GM12878 (cell line): ENCODE data around the gene PES1. TPM values are rescaled to one million over a fixed set of nuclear protein-coding genes. Genes with fewer than 3 reads are reported as not detected.
A peak's percentile ranks its signal among the peaks of the same experiment; 100 is the strongest.
"Not testable (repeated sequence)": the region's sequence is repeated elsewhere in the genome, so short reads cannot be mapped to it uniquely, and the experiment has no call there.

Experiments
- ATAC-seq: fragments of 200-7000 bp; cut with Tn5 transposase; 3 replicates; pipeline ENCODE4 v1.9.1; 2020; ENCODE audit warnings: mild to moderate bottlenecking, moderate library complexity
- BruUV-seq: library from RNA; stranded (reverse); fragments of 400-500 nt; replicated peaks from 2 replicates; lab custom pipeline; 2021; lab: Mats Ljungman, UMichigan
- CTCF ChIA-PET: fragments of 300-600 bp; sonication (Branson Sonifier 250); formaldehyde crosslinking; extraction: SDS; loops from one replicate; lab custom pipeline; 2021; ENCODE audit warnings: inconsistent platforms; lab: Yijun Ruan, JAX
- POLR2A ChIA-PET: fragments of 350-600 bp; formaldehyde crosslinking; extraction: SDS; loops from one replicate; lab custom pipeline; 2021; ENCODE audit warnings: inconsistent platforms; lab: Charles Lee
- RAD21 ChIA-PET: fragments of 300-600 bp; sonication (Branson Sonifier 250); formaldehyde crosslinking; loops from one replicate; lab custom pipeline; 2023; ENCODE audit warnings: antibody characterized with exemption; ENCODE audit not compliant: unreplicated experiment; lab: Charles Lee
- SMC1A ChIA-PET: fragments of 300-600 bp; sonication (Branson Sonifier 250); formaldehyde crosslinking; loops from one replicate; lab custom pipeline; 2023; ENCODE audit not compliant: unreplicated experiment, uncharacterized antibody; lab: Charles Lee
- DNase-seq: peaks from one replicate; pipeline ENCODE4 v3.0.0-alpha.2; 2011; ENCODE audit warnings: low read depth, low spot score
- FAIRE-seq: peaks from 3 replicates; lab custom pipeline; 2011; peaks lifted over from hg19 to GRCh38; lab: Jason Lieb, UNC
- H2AFZ ChIP-seq: 2 replicates; pipeline ENCODE4 v1.6.0; 2011; ENCODE audit warnings: low read depth, low read length, control low read depth; ENCODE audit not compliant: control insufficient read depth
- H3K27ac ChIP-seq: 2 replicates; pipeline ENCODE4 v1.5.1; 2011; ENCODE audit warnings: control low read depth; ENCODE audit not compliant: control insufficient read depth, insufficient read depth
- H3K27me3 ChIP-seq, 2 experiments: replicated peaks in 1 of 2; 2 replicates each; pipeline versions ENCODE4 v1.6.0 to v1.6.1; 2011; ENCODE audit warnings: low read length in 1 of 2; ENCODE audit not compliant: control insufficient read depth in 2 of 2, insufficient read depth in 2 of 2
- H3K36me3 ChIP-seq, 2 experiments: 2 replicates each; pipeline ENCODE4 v1.5.1; 2011; ENCODE audit warnings: low read length in 1 of 2; ENCODE audit not compliant: control insufficient read depth in 2 of 2, insufficient read depth in 2 of 2
- H3K4me1 ChIP-seq: 2 replicates; pipeline ENCODE4 v1.6.1; 2011; ENCODE audit warnings: mild to moderate bottlenecking, low read length, moderate library complexity, mixed read lengths; ENCODE audit not compliant: control insufficient read depth, insufficient read depth
- H3K4me2 ChIP-seq: 2 replicates; pipeline ENCODE4 v1.6.0; 2011; ENCODE audit warnings: control low read depth; ENCODE audit not compliant: control insufficient read depth, insufficient read depth
- H3K4me3 ChIP-seq: fragments of 200-600 bp; sonication (generic); 2 replicates; pipeline ENCODE4 v1.5.1; 2016
- H3K79me2 ChIP-seq: 2 replicates; pipeline ENCODE4 v1.6.0; 2011; ENCODE audit warnings: low read length; ENCODE audit not compliant: control insufficient read depth, insufficient read depth
- H3K9ac ChIP-seq: 2 replicates; pipeline ENCODE4 v1.8.0; 2011; ENCODE audit warnings: low read length, control low read depth, mixed read lengths; ENCODE audit not compliant: control insufficient read depth, insufficient read depth
- H3K9me3 ChIP-seq: replicated peaks from 3 replicates; pipeline ENCODE4 v1.5.1; 2011; ENCODE audit warnings: mild to moderate bottlenecking, low read length; ENCODE audit not compliant: control insufficient read depth, insufficient read depth
- H4K20me1 ChIP-seq: 2 replicates; pipeline ENCODE4 v1.6.0; 2011; ENCODE audit not compliant: control insufficient read depth, insufficient read depth
- CREM ChIP-seq: IDR thresholded peaks from 2 replicates; pipeline ENCODE4 v1.6.1; 2014; ENCODE audit warnings: antibody characterized with exemption, low read depth
- POLR2AphosphoS5 ChIP-seq: IDR thresholded peaks from 2 replicates; pipeline ENCODE4 v1.6.1; 2011; ENCODE audit warnings: mild to moderate bottlenecking, low read length, inconsistent platforms
- TARDBP ChIP-seq: IDR thresholded peaks from 2 replicates; pipeline ENCODE4 v1.6.1; 2016; ENCODE audit warnings: borderline replicate concordance
- WGBS: methylation state at CpG from one replicate; pipeline ENCODE4 v1.1.6; 2016; ENCODE audit warnings: low lambda C conversion rate; ENCODE audit not compliant: insufficient replicate concordance, insufficient coverage; ENCODE audit errors: missing lambda C conversion rate; 5-methylcytosine and 5-hydroxymethylcytosine counted together
- in situ Hi-C: fragments of 300-500 bp; cut with MboI; formaldehyde crosslinking; loops from 9 replicates; pipeline ENCODE4 v1.14.3; 2018; ENCODE audit warnings: mixed read lengths
- intact Hi-C: fragments of 100-400 bp; cut with micrococcal nuclease; formaldehyde crosslinking; loops from one replicate; pipeline ENCODE4 v1.14.2; 2022; ENCODE audit not compliant: unreplicated experiment
- polyA plus RNA-seq, 11 experiments: library from polyadenylated mRNA; depleted of rRNA in 4 of 11; unstranded in 6 of 11; stranded (reverse) in 5 of 11; fragments of >200 nt; fragmentation: Nextera tagmentation in 4 of 11; fragmentation: Illumina TruSeq in 1 of 11; extraction: Ambion mirVana in 4 of 11; extraction: Trizol in 1 of 11; gene quantifications; 1 replicate in 1 of 11; 2 replicates in 10 of 11; pipeline versions ENCODE4 v1.2.1 to v1.2.3, GENCODE V29; 2011 to 2016; ENCODE audit warnings: inconsistent platforms in 2 of 11, missing spikeins in 2 of 11, low read depth in 1 of 11
- total RNA-seq, 4 experiments: library from RNA; depleted of rRNA in 3 of 4; stranded (reverse); fragments of >200 nt in 3 of 4; fragmentation: Illumina TruSeq in 1 of 4; extraction: Trizol in 1 of 4; gene quantifications; 2 replicates each; pipeline versions ENCODE4 v1.2.1 to v1.2.3, GENCODE V29; 2013 to 2021
- TF ChIP-seq, protein P1 (sequence below), 3 experiments: IDR thresholded peaks in 2 of 3; conservative IDR thresholded peaks in 1 of 3; 2 replicates each; pipeline ENCODE4 v1.5.1; 2011; ENCODE audit warnings: low read depth in 3 of 3, low read length in 3 of 3, mild to moderate bottlenecking in 3 of 3, control low read depth in 2 of 3, moderate library complexity in 2 of 3, inconsistent platforms in 1 of 3, mixed read lengths in 1 of 3; ENCODE audit not compliant: control insufficient read depth in 2 of 3, insufficient read depth in 1 of 3; ENCODE audit errors: extremely low read depth in 1 of 3
- TF ChIP-seq, protein P2 (sequence below): fragments of 450-650 bp; IDR thresholded peaks from 2 replicates; pipeline ENCODE4 v1.6.1; 2016; ENCODE audit warnings: mild to moderate bottlenecking
- TF ChIP-seq, protein P3 (sequence below): fragments of 450-650 bp; formaldehyde crosslinking; IDR thresholded peaks from 2 replicates; pipeline ENCODE4 v1.5.0; 2022; ENCODE audit warnings: mild to moderate bottlenecking, missing genetic modification characterization

The PES1 gene
- total and polyA plus RNA-seq, 10 of the 15 experiments (the other 5 are each of a cell fraction or from before 2014, with no cell fraction given): 6.9 to 139 (median 106) TPM

GRCh38 chr22:30560643-30561202 is 31.0 kb downstream of the PES1 start:
- H3K9ac ChIP-seq, SMC1A ChIA-PET, H3K36me3 ChIP-seq, H3K9me3 ChIP-seq, H2AFZ ChIP-seq, FAIRE-seq, H3K4me3 ChIP-seq, intact Hi-C loops, H3K27ac ChIP-seq, H3K4me2 ChIP-seq, H3K79me2 ChIP-seq, H3K27me3 ChIP-seq, RAD21 ChIA-PET, BruUV-seq, DNase-seq, H3K4me1 ChIP-seq, H4K20me1 ChIP-seq, POLR2A ChIA-PET, in situ Hi-C loops: not testable (repeated sequence)
- ATAC-seq: peak; percentile 82
- 49% methylated on average over 11 of the region's 11 CpGs for WGBS
- TF ChIP-seq, protein P1, sequence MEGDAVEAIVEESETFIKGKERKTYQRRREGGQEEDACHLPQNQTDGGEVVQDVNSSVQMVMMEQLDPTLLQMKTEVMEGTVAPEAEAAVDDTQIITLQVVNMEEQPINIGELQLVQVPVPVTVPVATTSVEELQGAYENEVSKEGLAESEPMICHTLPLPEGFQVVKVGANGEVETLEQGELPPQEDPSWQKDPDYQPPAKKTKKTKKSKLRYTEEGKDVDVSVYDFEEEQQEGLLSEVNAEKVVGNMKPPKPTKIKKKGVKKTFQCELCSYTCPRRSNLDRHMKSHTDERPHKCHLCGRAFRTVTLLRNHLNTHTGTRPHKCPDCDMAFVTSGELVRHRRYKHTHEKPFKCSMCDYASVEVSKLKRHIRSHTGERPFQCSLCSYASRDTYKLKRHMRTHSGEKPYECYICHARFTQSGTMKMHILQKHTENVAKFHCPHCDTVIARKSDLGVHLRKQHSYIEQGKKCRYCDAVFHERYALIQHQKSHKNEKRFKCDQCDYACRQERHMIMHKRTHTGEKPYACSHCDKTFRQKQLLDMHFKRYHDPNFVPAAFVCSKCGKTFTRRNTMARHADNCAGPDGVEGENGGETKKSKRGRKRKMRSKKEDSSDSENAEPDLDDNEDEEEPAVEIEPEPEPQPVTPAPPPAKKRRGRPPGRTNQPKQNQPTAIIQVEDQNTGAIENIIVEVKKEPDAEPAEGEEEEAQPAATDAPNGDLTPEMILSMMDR (IDR thresholded peaks at IDR 0.05 in 2 of 3, conservative IDR thresholded peaks at IDR 0.05 in 1 of 3; ENCODE audit: control insufficient read depth in 2 of 3, extremely low read depth in 1 of 3, insufficient read depth in 1 of 3, low read depth in 3 of 3, low read length in 3 of 3): peak in 2 of 3 experiments; percentile 14 to 39; a peak in 2 of 6 replicates
- TF ChIP-seq, protein P2, sequence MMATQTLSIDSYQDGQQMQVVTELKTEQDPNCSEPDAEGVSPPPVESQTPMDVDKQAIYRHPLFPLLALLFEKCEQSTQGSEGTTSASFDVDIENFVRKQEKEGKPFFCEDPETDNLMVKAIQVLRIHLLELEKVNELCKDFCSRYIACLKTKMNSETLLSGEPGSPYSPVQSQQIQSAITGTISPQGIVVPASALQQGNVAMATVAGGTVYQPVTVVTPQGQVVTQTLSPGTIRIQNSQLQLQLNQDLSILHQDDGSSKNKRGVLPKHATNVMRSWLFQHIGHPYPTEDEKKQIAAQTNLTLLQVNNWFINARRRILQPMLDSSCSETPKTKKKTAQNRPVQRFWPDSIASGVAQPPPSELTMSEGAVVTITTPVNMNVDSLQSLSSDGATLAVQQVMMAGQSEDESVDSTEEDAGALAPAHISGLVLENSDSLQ: peak; percentile 63
- CTCF ChIA-PET: interaction anchor here (1.6 kb wide), 1 partner anchor 40 kb away, joined by 7 read pairs; no protein-coding TSS in a partner anchor

DNA sequence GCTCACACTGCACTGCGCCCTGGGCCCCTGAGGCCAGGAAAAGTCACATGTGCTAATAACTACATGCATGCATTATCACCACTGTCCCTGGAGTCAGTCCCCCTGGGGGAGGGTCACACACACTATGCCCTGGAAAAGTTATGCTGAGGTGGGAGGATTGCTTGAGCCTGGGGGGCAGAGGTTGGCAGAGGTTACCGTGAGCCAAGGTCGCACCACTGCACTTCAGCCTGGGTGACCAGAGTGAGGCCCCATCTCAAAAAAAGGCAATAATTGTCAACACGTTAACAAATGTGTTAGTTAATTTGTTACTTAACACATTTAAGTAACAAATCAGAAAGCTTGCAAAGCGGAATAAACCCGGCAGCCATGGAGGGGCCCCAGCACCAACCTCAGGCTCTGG is 31.8 kb downstream of the PES1 start:
- in situ Hi-C loops: no loop called here
- ChIA-PET SMC1A (no interaction called here), RAD21 (no interaction called here), POLR2A (no interaction called here), CTCF (no interaction called here)
- Histone ChIP-seq H3K9me3 (no peaks in the 10 kb centered on the region), H3K36me3 (no peaks in the 10 kb centered on the region), H3K9ac (no peak overlapping the region), H3K4me2 (no peak overlapping the region), H3K79me2 (no peaks in the 10 kb centered on the region), H2AFZ (no peak overlapping the region), H3K27me3 (no peaks in the 10 kb centered on the region; a peak in 1 of 4 replicates), H3K27ac (no peak overlapping the region), H3K4me1 (no peaks in the 10 kb centered on the region), H4K20me1 (no peaks in the 10 kb centered on the region; the same call in 1 of the 2 replicates), H3K4me3 (no peak overlapping the region)
- TF ChIP-seq TARDBP (no peak), POLR2AphosphoS5 (no peak), CREM (no peak)
- TF ChIP-seq, protein P3, sequence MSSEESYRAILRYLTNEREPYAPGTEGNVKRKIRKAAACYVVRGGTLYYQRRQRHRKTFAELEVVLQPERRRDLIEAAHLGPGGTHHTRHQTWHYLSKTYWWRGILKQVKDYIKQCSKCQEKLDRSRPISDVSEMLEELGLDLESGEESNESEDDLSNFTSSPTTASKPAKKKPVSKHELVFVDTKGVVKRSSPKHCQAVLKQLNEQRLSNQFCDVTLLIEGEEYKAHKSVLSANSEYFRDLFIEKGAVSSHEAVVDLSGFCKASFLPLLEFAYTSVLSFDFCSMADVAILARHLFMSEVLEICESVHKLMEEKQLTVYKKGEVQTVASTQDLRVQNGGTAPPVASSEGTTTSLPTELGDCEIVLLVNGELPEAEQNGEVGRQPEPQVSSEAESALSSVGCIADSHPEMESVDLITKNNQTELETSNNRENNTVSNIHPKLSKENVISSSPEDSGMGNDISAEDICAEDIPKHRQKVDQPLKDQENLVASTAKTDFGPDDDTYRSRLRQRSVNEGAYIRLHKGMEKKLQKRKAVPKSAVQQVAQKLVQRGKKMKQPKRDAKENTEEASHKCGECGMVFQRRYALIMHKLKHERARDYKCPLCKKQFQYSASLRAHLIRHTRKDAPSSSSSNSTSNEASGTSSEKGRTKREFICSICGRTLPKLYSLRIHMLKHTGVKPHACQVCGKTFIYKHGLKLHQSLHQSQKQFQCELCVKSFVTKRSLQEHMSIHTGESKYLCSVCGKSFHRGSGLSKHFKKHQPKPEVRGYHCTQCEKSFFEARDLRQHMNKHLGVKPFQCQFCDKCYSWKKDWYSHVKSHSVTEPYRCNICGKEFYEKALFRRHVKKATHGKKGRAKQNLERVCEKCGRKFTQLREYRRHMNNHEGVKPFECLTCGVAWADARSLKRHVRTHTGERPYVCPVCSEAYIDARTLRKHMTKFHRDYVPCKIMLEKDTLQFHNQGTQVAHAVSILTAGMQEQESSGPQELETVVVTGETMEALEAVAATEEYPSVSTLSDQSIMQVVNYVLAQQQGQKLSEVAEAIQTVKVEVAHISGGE (CRISPR knock-in tag): no peak
- no peak for ATAC-seq
- no peak for FAIRE-seq
- DNase-seq: no peak
- no TSS peak for BruUV-seq
- intact Hi-C loops: no loop called here
- WGBS: 48% methylated on average over 6 of the region's 6 CpGs
